GM12865 (cell line): ENCODE results near the gene LDLRAP1.

Source experiments
- DNase-seq: peaks from one replicate; pipeline ENCODE4 v3.0.0; 2010; ENCODE audit warnings: low read depth
- H3K4me3 ChIP-seq: 2 replicates; pipeline ENCODE4 v1.5.1; 2011; ENCODE audit warnings: mild to moderate bottlenecking, low read depth, low read length, control low read depth
- CTCF ChIP-seq: IDR thresholded peaks from 2 replicates; pipeline ENCODE4 v1.5.1; 2011; ENCODE audit warnings: low read length, control low read depth, low read depth, inconsistent platforms; ENCODE audit not compliant: insufficient read depth; ENCODE audit errors: missing control alignments

Gene LDLRAP1

GRCh38 chr1:25570798-25571521, 27.6 kb downstream of the LDLRAP1 start:
- H3K4me3 ChIP-seq = no peak overlapping the region
- no peak for DNase-seq
- TF ChIP-seq CTCF = no peak

GRCh38 chr1:25571522-25571970, 28.1 kb downstream of the LDLRAP1 start:
- no peak for DNase-seq
- no peak overlapping the region for H3K4me3 ChIP-seq
- no peak for TF ChIP-seq CTCF

- TF ChIP-seq CTCF = no peak
- DNase-seq = no peak
Observed at GRCh38 chr1:25572107-25572506, 28.7 kb downstream of the LDLRAP1 start.

GRCh38 chr1:25572708-25573590, 29.5 kb downstream of the LDLRAP1 start:
- DNase-seq = peak; percentile 67
- H3K4me3 ChIP-seq = no peak overlapping the region
- peak; percentile 75 for TF ChIP-seq CTCF

More at GRCh38 chr1:25572107-25572506, 28.7 kb downstream of the LDLRAP1 start:
- H3K4me3 ChIP-seq = no peak overlapping the region

GRCh38 chr1:25573591-25573930, 30.2 kb downstream of the LDLRAP1 start:
- TF ChIP-seq CTCF = no peak
- no peak for DNase-seq
- no peak overlapping the region for H3K4me3 ChIP-seq

GRCh38 chr1:25573961-25574360, 30.6 kb downstream of the LDLRAP1 start:
- no peak for DNase-seq
- no peak overlapping the region for H3K4me3 ChIP-seq
- no peak for TF ChIP-seq CTCF
